CD4-positive, alpha-beta T cell treated with Interleukin-10 for 1 hour (primary cell): Measurements from ENCODE around the gene GOT2.
A peak's percentile ranks its signal among the peaks of the same experiment; 100 is the strongest.
"Not testable (repeated sequence)": the region's sequence is repeated elsewhere in the genome, so short reads cannot be mapped to it uniquely, and the experiment has no call there.

Experiments
- DNase-seq: peaks from one replicate; pipeline ENCODE4 v3.0.0-alpha.2; 2020

Gene GOT2

DNA sequence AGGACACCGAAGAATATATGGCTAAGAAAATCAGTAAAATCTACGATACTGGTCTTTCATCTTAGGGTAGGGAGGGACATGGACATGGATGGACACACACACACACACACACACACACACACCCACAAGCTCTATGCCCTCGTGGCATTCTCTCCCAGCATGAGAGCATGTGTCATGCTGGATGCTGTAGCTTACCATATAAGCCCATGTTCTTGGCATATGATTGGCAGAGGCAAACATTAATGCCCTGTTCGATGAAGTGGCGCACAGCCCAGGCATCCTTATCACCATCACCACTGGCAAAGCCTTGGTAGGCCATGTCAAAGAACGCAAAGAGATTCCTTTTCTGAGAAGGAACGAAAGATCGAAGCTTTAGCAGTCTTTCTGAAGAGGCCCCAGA, 17.6 kb downstream of the GOT2 start:
- DNase-seq, result no peak

DNA sequence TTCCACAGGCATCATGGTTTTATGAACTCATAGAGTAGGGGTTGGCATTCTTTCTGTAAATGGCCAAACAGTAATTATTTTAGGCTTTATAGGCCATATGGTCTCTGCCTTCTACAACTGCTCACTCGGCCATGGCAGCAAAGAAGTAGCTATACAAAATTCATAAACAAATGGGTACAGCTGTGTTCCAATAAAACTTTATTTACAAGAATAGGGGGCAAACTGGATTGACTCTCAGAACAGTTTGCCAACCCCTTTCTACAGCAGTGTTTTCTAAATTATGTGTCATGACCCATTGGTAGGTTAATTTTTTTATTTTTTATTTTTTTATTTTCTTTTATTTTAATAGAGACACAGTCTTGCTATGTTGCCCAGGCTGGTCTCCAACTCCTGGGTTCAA, 20.4 kb downstream of the GOT2 start:
- no peak for DNase-seq

DNA sequence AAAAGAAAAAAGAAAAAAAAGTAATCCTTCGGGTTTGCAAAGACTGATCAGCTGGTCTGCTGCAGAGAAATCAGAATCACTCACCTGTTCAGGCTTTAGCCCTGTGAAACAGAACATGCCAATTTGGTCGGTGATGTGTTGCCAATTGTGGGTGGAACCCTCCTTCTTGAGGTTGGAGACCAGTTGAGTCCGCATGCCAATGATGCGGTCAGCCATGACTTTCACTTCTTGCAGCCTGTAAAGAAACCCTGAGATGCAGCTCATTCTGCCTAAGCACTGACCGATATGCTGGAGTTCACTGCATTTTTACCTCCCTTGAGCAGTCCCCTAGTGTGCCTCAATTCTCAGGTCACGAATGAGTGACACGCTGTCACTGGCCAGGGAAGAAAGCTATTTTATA, 24.8 kb downstream of the GOT2 start:
- no peak for DNase-seq

DNA sequence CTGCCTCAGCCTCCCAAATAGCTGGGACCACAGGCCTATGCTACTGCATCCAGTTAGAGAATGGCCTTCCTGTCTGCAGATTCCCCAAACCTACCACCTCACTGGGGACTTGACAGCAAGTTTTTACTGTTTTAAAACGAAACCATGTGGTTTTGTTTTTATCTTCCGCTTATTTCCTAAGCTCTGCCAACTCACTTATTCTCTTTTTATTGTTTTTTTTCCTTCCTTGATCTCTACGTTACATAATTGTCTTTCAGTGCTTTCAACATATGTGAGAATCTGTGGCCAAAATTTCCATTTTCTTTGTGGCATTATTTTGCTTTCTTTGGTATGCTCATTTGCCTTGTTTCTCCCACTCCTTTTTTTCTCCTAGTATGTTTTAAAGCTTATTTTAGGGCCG, 35.0 kb downstream of the GOT2 start:
- DNase-seq, result no peak

DNA sequence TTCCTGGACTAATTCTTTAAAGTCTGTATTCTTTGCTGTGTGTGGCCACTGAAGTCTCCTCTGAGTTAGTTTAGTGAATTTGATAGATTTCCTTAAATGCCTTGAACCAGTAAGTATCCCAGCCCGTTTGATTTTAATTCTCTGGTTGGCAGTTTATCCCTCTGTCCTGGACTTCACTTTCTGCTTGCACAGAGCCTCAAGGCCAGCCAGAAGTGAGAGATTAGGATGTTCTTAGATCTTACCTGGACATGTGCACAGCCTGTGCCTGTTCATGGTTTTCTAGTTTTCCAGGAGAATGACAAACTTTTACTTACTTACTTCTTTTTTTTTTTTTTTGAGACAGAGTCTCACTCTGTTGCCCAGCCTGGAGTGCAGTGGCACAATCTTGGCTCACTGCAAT, 38.7 kb downstream of the GOT2 start:
- DNase-seq, result no peak

DNA sequence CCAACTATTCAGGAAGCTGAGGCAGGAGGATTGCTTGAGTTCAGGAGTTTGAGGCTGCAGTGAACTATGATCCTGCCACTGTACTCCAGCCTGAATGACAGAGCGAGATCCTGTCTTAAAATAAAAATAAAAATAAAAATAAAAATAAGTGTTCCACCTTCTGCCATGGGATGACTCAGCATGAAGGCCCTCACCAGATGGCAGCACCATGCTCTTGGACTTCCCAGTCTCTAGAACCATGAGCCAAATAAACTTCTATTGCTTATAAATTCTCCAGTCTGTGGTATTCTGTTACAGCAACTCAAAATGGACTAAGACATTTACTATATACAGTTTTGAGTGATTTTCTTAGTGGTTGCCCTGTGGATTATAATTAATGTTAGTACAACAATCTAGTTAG, 41.7 kb downstream of the GOT2 start:
- DNase-seq, result no peak

DNA sequence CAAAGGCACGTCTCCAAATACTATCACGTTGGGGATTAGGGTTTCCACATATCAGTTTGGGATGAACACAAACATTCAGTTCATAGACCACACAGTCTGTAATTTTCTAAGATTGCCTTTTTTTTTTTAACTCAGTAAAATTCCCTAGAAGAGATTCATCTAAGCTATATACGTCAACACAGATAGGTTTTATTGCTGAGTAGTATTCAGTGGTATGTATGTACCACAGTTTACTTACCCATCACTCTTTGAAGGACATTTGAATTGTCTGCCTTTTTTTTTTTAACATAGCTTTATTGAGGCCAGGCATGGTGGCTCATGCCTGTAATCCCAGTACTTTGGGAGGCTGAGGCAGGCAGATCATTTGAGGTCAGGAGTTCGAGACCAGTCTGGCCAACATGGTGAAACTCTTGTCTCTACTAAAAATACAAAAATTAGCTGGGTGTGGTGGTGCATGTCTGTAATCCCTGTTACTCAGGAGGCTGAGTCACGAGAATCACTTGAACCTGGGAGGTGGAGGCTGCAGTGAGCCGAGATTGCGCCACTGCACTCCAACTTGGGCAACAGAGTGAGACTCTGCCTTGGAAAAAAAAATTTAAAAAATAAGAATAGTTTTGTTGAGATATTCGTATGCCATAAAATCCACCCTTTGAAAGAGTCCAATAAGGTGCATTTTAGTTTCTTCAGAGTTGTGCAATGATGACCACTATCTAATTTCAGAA, 47.0 kb downstream of the GOT2 start:
- not testable (repeated sequence) for DNase-seq

DNA sequence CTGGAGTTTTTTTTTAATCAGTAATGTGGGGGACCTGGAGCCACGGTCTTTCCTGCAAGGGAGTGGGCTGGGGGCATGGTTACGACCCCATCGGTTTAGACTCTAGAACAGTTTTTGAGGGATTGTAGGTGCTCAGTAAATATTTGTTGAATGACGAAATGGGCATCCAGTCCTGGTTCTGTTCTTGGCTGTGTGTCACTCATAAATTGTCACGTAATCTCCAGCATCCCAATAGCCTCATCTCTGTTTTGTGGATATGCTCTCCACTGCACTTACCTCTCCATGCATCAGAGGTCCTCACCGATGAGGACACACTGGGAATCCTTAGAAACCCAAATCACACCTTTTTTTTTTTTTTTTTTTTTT, 49.0 kb downstream of the GOT2 start:
- DNase-seq, result no peak

DNA sequence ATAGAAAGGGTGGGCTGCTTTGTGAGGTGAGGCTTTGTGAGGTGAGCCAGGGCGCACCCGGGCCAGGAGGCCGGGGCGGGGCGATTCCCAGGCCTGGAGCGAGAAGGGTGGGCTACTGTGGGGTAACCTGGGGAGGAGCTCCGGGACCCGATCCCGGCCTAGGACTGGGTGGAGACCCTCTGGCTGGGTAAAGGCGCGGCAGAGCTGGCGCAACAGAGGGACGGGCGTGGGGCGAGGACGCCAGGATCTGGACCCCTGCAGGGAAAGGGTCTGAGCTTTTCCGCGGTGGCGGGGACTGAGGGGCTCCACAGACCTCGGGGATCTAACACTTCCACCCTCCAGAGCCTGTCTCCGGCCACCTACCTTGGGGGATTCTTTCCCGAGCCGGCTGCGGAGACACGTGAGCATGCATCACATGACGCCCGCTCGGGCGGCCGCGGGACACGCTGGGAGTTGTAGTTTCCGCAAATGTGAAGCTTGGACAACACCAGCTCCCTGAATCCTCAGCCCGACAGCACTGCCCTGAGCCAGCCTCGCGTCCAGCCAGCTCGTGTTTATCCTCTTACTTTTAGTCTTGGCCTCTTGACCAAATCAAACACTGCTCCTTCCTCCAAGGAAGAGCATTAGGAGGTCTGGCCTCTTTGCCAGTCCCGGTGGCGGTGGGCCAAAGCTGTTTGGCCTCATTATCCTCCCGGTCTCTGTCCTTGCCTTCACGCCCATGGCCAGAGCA, 49.6 kb downstream of the GOT2 start, which contains the start of gene SLC38A7:
TSS of gene SLC38A7 (minus strand) at position 417 of the 730 bp plus-strand sequence. CDS start 4,644 bp downstream, outside the sequence.
- peak; percentile 79 for DNase-seq

DNA sequence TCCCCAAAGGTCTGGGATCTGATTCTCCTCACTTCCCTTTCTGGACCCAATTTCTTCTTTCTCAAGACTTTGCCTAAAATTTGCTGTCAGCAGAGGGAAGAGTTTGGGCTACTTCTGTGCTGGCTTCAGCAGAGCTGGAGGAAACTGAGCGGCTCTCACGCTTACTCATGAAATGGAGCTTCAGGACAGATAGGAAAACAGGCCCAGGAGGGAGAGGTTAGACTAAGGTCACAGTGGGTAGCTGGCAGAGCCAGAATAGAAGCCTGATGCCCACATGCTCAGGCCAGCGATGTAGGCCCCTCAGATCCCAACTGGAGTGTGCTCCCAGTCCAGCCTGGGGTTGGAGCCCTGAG, 50.1 kb downstream of the GOT2 start:
- no peak for DNase-seq

DNA sequence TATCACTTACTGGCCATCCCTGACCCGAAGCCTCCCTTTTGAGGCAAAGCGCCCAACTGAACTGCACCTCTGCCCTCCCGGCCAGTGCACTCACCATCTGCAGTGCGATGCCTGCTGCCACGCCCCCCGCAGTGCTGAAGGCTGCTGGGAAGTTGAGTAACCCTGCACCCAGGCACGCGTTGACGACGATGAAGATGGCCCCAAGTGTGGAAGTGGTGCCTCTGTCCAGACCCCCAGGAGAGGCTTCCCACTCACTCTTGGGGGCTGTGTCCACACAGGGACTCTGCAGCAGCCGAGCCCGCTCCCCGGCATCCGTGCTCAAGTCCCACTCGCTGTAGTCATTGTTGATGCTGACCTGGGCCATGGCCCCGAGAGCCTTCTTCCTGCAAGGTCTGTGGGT, 54.4 kb downstream of the GOT2 start:
- no peak for DNase-seq

DNA sequence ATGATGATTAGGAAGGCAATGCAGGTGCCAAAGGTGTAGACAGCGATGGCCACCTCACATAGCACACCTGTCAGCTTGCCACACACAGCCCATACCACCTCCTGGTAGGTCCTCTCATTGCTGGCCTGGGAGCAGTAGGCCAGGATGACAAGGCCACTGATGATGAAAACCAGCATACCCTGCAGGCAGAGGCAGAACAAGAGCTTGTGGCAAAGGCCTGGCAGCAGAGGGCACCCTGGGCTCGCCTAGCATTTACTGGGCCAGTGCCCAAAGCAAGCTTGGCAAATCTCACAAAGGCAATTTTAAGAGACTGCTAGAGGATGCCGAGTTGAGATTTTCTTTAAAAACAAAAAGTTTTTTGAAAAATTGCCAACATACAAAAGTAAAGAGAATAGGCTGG, 55.4 kb downstream of the GOT2 start:
- no peak for DNase-seq

DNA sequence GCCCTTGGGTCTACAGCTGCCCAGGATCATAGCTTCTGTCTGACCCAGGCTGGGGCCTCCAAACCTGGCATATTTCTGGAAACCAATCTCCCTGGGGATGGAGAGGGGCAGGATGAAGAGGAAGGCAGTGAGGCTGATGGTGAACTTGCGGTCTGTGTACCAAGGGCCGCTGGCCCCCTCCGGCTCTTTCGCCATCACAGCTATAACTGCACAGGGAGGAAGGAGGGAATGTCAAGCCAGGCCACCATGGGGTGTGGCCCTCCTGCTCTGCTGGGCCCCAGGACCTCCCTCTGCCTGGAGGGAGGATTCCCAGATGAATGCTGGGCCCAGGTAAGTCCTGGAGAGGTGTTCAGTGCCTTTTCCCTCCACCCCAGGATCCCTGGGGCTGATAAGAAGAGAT, 55.8 kb downstream of the GOT2 start:
- no peak for DNase-seq

DNA sequence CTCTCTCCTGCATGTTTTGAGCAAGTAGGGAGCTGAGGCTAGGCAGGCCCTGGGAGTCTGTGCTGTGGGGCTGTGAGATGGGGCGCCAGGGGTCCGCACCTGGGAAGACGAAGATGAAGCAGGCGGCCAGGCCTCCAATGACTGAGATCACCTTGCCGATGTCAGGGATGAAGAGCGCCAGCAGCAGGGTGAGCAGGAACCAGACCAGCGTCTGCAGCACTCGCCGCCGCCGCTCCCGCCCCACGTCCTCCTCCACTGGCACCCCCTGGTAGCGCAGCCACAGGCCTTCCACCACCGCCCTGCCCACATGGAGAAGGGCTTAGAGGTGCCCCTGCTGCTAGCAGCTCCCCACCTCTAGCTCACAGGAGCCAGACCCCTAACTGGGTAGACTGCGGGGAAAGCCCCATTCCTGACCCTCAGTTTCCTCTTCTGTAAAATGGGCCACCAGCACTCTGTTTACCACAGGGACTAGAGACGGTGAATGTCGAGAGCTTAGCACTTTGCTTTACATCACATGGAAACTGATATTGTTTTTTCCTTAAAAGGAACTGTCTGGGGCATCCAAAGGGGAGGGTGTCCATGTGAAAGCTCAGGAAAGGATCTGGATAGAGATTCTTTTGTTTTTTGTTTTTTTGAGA, 63.1 kb downstream of the GOT2 start:
- DNase-seq, result no peak

DNA sequence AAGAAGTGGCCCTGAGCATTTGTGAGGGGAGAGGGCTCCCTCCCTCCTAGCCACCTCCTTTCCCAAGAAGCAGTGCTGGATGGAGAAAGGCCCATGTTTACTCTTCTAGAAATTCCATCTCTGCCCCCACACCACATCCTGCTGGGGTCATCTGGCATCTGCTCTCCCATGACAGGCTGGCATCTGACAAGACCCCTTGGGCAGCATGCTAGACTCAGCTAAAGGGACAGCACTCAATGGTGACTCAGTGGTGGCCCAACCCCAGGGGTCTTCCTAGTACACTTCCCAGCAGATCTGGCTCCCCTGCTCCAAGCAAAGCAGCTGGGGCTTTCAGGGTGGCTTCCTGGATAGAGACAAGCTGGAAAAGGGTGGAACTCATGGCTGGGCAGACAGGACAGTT, 63.9 kb downstream of the GOT2 start:
- DNase-seq, result no peak

DNA sequence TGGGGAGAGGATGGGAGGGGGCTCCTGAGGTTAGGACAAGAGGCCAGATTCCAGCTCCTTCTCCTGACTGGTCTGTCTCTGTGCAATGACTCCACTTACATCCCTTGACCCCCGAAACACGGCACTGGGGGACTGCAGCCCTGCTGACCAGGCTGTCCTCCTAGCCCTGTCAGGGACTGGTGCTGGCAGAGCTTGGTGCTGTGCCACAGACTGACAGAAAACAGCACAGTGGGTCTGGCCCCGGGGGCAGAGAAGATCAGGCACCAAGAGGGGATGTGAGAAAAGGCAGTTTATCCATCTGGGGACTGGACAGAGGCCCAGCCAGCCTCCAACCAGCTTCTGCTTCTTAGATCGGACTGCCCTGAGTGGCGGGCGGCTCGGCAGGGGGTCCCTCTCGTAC, 68.9 kb downstream of the GOT2 start:
- DNase-seq, result no peak

DNA sequence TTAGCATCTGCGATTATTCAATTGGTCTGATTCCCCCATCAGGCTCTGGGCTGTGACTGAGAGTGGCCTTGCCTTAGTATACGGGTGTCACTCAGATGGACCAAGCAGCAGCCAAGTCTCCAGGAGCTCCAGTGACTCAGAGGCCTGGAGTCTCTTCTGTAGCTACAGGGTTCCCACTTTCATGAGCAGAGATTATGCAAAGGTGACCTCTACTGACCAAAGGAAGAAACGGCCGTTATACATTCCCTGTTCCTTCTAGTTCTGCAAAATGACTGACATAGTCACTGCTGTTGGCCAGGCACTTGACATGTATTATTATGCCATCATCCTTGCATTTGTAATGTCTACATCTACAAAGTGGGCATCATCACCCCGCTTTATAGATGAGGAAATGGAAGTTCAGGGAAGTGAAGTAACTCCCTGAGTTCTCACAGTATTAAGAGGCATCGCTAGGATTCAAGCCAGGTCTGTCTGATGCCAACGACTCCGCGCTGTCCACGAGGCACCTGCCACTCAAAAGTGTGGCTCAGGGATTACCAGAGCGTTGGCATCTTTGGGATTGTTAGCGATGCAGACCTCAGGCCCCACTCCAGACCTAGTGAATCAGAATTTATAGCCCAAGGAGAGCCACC, 72.8 kb downstream of the GOT2 start:
- peak; percentile 29 for DNase-seq

DNA sequence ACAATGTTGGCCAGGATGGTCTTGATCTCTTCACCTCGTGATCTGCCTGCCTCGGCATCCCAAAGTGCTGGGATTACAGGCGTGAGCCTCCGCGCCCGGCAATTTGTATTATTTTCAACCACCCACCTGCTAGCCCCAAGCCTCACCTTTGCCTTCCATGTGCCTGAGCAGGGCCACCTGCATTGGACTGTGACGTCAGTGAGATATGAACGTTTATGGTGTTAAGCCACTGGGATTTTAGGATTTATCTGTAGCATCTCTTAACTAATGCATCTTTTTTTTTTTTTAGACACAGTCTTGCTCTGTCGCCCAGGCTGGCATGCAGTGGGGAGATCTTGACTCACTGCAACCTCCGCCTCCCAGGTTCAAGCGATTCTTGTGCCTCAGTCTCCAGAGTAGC, 74.2 kb downstream of the GOT2 start:
- not testable (repeated sequence) for DNase-seq

DNA sequence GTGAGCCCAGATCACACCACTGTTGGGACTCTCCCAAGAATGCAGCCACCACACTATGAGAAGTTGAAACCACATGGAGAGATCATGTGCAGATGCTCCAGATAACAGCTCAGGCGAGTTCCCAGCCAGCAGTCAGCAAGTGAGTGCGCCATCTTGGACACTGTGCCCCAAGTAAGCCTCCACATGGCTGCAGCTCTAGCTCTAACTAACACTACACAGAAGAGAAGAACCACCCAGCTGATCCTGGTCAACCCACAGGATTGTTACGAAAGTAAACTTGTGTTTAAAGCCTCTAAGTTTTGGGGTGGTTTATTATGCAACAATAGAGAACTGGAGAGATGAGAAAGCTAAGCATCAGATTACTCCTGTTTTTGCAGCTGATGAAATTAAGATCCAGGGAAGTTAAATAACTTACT, 75.3 kb downstream of the GOT2 start:
- no peak for DNase-seq
